OCI-LY7 (cell line): ENCODE measurements around the gene C15orf39. TPM values are rescaled to one million over a fixed set of nuclear protein-coding genes. Genes with fewer than 3 reads are reported as not detected.

ENCODE experiments used
- BruUV-seq: library from RNA; stranded (reverse); fragments of 400-500 nt; replicated peaks from 2 replicates; lab custom pipeline; 2021; lab: Mats Ljungman, UMichigan
- CTCF ChIA-PET: fragments of 300-600 bp; sonication (Branson Sonifier 250); formaldehyde crosslinking; loops from one replicate; lab custom pipeline; 2022; ENCODE audit warnings: antibody characterized with exemption; ENCODE audit not compliant: unreplicated experiment; lab: Charles Lee
- POLR2A ChIA-PET: fragments of 300-600 bp; sonication (Branson Sonifier 250); formaldehyde crosslinking; loops from one replicate; lab custom pipeline; 2022; ENCODE audit warnings: antibody characterized with exemption; lab: Charles Lee
- DNase-seq: peaks from one replicate; pipeline ENCODE4 v3.0.0-alpha.2; 2015; ENCODE audit warnings: low spot score
- H2AFZ ChIP-seq: fragments of 200-600 bp; sonication (generic), shearing (Covaris generic); 2 replicates; pipeline ENCODE4 v1.6.1; 2014; ENCODE audit warnings: mild to moderate bottlenecking, antibody characterized with exemption, low read length, moderate library complexity
- H3K27ac ChIP-seq: fragments of 200-600 bp; sonication (generic); 2 replicates; pipeline ENCODE4 v1.5.1; 2014; ENCODE audit warnings: mixed run types, low read depth, mild to moderate bottlenecking, moderate library complexity, low read length, inconsistent platforms; ENCODE audit not compliant: poor library complexity, severe bottlenecking
- H3K36me3 ChIP-seq: fragments of 200-600 bp; sonication (generic); 2 replicates; pipeline ENCODE4 v1.6.1; 2014; ENCODE audit warnings: mild to moderate bottlenecking, antibody characterized with exemption, low read length, moderate library complexity, mixed read lengths; ENCODE audit not compliant: insufficient read depth
- H3K4me1 ChIP-seq: fragments of 200-600 bp; sonication (generic); 2 replicates; pipeline ENCODE4 v1.5.1; 2014; ENCODE audit warnings: mild to moderate bottlenecking, low read length; ENCODE audit not compliant: insufficient read depth, poor library complexity, severe bottlenecking
- H3K4me2 ChIP-seq: fragments of 200-600 bp; sonication (generic); 2 replicates; pipeline ENCODE4 v1.6.1; 2014; ENCODE audit warnings: mild to moderate bottlenecking, low read length
- H3K4me3 ChIP-seq: fragments of 200-600 bp; sonication (generic); 2 replicates; pipeline ENCODE4 v1.5.1; 2014; ENCODE audit warnings: mild to moderate bottlenecking, low read depth, low read length; ENCODE audit not compliant: poor library complexity, severe bottlenecking
- H3K79me2 ChIP-seq: fragments of 200-600 bp; sonication (generic); 2 replicates; pipeline ENCODE4 v1.6.1; 2016; ENCODE audit warnings: low read depth, mild to moderate bottlenecking, low read length, moderate library complexity, mixed read lengths; ENCODE audit not compliant: insufficient read depth
- H3K9me2 ChIP-seq: fragments of 200-600 bp; sonication (generic); 2 replicates; pipeline ENCODE4 v1.6.1; 2016; ENCODE audit warnings: mild to moderate bottlenecking, low read length, mixed read lengths; ENCODE audit not compliant: insufficient read depth
- H3K9me3 ChIP-seq: fragments of 200-600 bp; sonication (generic); 2 replicates; pipeline ENCODE4 v1.6.1; 2014; ENCODE audit warnings: mild to moderate bottlenecking, mixed run types, low read length, mixed read lengths
- H4K20me1 ChIP-seq: fragments of 200-600 bp; sonication (generic); 2 replicates; pipeline ENCODE4 v1.6.1; 2014; ENCODE audit warnings: mild to moderate bottlenecking, antibody characterized with exemption, low read length, moderate library complexity, mixed read lengths; ENCODE audit not compliant: insufficient read depth
- EZH2phosphoT487 ChIP-seq: fragments of 200-600 bp; sonication (generic); IDR thresholded peaks from 2 replicates; pipeline ENCODE4 v1.6.1; 2018; ENCODE audit warnings: low read depth, borderline replicate concordance, mild to moderate bottlenecking, mixed run types, antibody characterized with exemption, low read length, moderate library complexity, mixed read lengths
- intact Hi-C: fragments of 100-400 bp; cut with micrococcal nuclease; formaldehyde crosslinking; loops from one replicate; pipeline ENCODE4 v1.10.0; 2022; ENCODE audit not compliant: unreplicated experiment
- total RNA-seq, 2 experiments: library from RNA; depleted of rRNA in 1 of 2; stranded (reverse); fragments of >200 nt in 1 of 2; shearing (Covaris generic) in 1 of 2; gene quantifications; 2 replicates each; pipeline ENCODE4 v1.2.3, GENCODE V29; 2014 to 2022
- TF ChIP-seq, protein P1 (sequence below): fragments of 200-600 bp; sonication (generic); conservative IDR thresholded peaks from 2 replicates; pipeline ENCODE4 v1.5.1; 2014; ENCODE audit warnings: mild to moderate bottlenecking, antibody characterized with exemption, low read length, moderate library complexity, mixed read lengths

Gene C15orf39
- total RNA-seq, 2 experiments from 2014 or later = 26.5 to 50.2 TPM

DNA sequence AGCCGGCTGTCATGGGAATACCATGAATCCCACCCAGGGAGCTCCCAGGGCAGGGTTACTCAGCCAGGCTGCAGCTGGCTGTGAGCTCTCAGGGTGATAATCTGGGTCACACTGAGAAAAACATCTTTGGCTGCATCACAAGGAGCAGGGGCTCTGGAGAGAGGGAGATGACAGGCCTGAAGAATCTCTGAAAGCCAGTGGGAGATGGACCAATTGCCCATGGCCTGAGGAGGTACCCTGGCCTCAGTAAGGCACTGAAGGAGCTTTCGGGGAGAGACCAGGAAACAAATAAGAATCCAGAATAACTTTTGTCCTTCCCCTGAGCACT, 28.3 kb downstream of the C15orf39 start:
- no TSS peak for BruUV-seq
- intact Hi-C loops = no loop called here
- Histone ChIP-seq H3K4me2 (no peak overlapping the region), H3K36me3 (no peaks in the 10 kb centered on the region), H3K79me2 (no peaks in the 10 kb centered on the region), H3K4me1 (peaks cover 6% of the 10 kb centered on the region), H3K9me3 (no peaks in the 10 kb centered on the region), H4K20me1 (no peaks in the 10 kb centered on the region), H3K27ac (no peak overlapping the region), H3K9me2 (no peaks in the 10 kb centered on the region), H2AFZ (no peak overlapping the region), H3K4me3 (no peak overlapping the region)
- ChIA-PET CTCF (no interaction called here), POLR2A (no interaction called here)
- TF ChIP-seq, protein P1, sequence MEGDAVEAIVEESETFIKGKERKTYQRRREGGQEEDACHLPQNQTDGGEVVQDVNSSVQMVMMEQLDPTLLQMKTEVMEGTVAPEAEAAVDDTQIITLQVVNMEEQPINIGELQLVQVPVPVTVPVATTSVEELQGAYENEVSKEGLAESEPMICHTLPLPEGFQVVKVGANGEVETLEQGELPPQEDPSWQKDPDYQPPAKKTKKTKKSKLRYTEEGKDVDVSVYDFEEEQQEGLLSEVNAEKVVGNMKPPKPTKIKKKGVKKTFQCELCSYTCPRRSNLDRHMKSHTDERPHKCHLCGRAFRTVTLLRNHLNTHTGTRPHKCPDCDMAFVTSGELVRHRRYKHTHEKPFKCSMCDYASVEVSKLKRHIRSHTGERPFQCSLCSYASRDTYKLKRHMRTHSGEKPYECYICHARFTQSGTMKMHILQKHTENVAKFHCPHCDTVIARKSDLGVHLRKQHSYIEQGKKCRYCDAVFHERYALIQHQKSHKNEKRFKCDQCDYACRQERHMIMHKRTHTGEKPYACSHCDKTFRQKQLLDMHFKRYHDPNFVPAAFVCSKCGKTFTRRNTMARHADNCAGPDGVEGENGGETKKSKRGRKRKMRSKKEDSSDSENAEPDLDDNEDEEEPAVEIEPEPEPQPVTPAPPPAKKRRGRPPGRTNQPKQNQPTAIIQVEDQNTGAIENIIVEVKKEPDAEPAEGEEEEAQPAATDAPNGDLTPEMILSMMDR = no peak
- no peak for TF ChIP-seq EZH2phosphoT487
- no peak for DNase-seq

DNA sequence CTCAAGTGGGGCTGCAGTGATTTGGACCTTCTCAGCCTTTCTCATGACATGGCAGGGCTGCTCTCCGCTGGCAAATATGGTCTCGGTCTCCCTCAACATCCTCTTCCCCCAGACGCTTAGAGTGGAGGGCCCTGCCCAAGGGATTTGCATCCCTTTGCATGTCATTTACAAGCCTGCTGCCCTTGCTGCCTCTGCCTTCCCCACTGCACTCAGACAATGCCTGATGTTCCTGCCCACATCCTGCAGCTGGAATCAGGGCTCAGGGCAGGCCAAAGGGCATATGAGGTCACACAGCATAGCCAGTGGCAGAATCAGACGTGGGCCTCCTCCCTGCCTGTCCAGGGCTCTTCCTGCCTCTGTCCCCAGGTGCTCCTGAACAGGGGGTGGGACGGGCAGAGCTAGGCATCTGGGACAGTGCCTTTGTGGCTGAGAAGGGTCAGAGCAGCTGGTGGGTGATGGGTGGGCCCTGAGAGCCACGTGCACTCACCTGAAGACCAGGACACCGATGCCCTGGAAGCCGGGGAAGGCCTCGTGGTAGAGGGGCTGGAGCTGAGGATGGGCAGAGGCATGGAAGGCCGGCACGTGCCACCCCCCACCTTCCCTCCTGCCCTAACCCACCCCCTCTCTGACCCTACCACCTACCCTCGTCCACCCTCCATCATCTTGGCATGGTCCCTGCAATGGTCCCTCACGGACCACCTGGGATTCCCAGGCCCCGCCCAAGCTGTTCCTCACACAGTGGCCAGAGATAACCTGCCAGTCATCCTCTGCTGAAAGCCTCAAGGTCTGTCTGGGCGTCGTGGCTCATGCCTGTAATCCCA, 29.1 kb downstream of the C15orf39 start:
- Histone ChIP-seq H2AFZ (no peak overlapping the region), H3K27ac (no peak overlapping the region), H4K20me1 (no peaks in the 10 kb centered on the region), H3K4me1 (peaks cover 6% of the 10 kb centered on the region), H3K9me3 (no peaks in the 10 kb centered on the region), H3K79me2 (no peaks in the 10 kb centered on the region), H3K4me2 (no peak overlapping the region), H3K36me3 (no peaks in the 10 kb centered on the region), H3K4me3 (no peak overlapping the region), H3K9me2 (no peaks in the 10 kb centered on the region)
- intact Hi-C loops = no loop called here
- TF ChIP-seq, protein P1 = no peak
- TF ChIP-seq EZH2phosphoT487 = no peak
- ChIA-PET CTCF (no interaction called here), POLR2A (no interaction called here)
- BruUV-seq = no TSS peak
- no peak for DNase-seq

DNA sequence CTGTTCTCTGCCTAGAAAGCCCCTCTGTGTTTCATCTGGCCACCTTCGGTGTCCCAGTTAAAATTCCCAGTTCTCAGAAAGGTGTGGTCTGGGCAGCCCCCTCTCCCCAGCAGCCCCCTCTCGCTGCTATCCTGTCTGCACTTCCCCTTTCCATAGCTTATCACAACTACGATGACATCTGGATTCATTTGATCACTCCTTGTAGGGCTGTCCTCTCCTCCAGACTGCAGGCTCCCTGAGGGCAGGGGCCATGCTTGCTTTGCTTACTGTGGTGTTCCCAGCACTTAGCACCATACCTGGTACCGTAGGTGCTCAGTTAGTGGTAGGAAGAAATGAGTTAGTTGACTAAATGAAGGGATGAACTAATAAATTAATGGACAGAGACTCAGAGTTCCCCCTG, 30.2 kb downstream of the C15orf39 start:
- ChIA-PET POLR2A (no interaction called here), CTCF (no interaction called here)
- no TSS peak for BruUV-seq
- H3K36me3 ChIP-seq = no peaks in the 10 kb centered on the region
- intact Hi-C loops = no loop called here
- H4K20me1 ChIP-seq = no peaks in the 10 kb centered on the region
- no peak for DNase-seq
- H2AFZ ChIP-seq = no peak overlapping the region
- H3K4me3 ChIP-seq = no peak overlapping the region
- no peaks in the 10 kb centered on the region for H3K79me2 ChIP-seq
- peaks cover 6% of the 10 kb centered on the region for H3K4me1 ChIP-seq
- no peak overlapping the region for H3K27ac ChIP-seq
- H3K4me2 ChIP-seq = no peak overlapping the region
- no peaks in the 10 kb centered on the region for H3K9me3 ChIP-seq
- H3K9me2 ChIP-seq = no peaks in the 10 kb centered on the region
- TF ChIP-seq, protein P1 = no peak
